ENCODE data around the gene ITGAV. TPM values are rescaled to one million over a fixed set of nuclear protein-coding genes. Genes with fewer than 3 reads are reported as not detected.

The ITGAV gene
- total RNA-seq, 2 experiments from 2014 or later: 2.9 to 3.7 TPM

DNA sequence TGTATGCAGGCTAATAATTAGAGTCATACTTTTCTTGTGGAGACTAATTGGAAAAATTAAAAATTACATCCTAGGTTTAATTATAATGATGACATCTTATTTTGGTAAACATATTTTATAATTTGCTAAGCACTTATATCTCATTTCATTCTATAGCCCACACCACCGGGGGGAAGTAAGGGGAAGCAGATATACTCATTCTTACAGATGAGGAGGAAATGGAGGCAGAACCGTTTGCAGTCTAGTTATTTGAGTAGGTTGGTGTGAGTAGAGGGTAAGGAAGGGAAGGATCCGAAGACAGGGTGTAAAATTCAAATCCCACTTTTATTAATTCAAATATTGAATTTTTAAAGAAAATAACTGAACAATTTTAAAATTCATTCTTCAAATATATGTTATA is 3.7 kb downstream of the ITGAV start:
- H3K36me3 Mint-ChIP-seq (ENCODE audit: low read depth): peaks cover 5% of the 10 kb centered on the region
- CTCF ChIA-PET: no interaction called here
- intact Hi-C loops (cut with DNase I, micrococcal nuclease): loop anchor here in 1 of 2 experiments (10.0 kb wide), 1 partner anchor 89 kb away; no protein-coding TSS in a partner anchor

DNA sequence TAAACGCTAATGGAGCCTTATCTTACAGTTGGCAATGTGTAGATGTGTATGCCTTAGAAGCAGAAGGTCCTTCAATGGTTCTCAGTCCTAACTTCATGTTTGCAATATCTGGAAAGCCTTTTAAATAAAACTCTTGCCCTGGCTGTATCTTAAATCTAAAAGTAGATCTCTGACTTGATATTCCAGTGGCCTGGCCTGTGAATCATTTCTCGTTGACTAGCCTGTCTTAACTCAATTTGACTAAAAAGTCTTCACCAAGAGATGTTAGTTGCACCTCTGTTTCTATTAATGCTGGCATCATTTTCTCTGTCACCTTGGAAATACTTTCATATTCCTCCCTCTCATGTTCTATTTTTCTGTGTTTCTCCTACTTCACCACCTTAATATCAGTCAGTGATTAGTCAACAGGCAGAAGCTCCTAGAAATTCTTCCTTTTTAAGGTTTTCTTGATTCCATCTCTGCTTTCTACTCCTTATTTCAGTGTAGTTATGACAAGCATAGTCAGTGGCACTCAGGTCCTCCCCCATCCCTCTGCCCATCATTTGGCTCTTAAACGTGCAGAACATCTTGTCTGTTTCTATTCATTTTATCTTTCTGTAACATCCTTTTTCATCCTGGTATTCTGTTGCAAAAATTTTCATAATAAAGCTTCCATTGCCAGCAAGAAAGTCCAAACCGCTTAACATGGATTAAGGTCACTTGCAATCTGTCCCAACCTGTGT is 4.3 kb downstream of the ITGAV start:
- Mint-ChIP-seq H3K4me1 (ENCODE audit: low read depth) (peaks cover 36% of the 10 kb centered on the region), H3K9me3 (no peaks in the 10 kb centered on the region), H3K27ac (no peak overlapping the region), H3K4me3 (no peak overlapping the region), H3K27me3 (no peaks in the 10 kb centered on the region), H3K36me3 (ENCODE audit: low read depth) (peaks cover 5% of the 10 kb centered on the region)
- peaks cover 13% of the 10 kb centered on the region for H3K4me1 ChIP-seq (ENCODE audit: insufficient read depth, low read length)
- TF ChIP-seq, protein P1, sequence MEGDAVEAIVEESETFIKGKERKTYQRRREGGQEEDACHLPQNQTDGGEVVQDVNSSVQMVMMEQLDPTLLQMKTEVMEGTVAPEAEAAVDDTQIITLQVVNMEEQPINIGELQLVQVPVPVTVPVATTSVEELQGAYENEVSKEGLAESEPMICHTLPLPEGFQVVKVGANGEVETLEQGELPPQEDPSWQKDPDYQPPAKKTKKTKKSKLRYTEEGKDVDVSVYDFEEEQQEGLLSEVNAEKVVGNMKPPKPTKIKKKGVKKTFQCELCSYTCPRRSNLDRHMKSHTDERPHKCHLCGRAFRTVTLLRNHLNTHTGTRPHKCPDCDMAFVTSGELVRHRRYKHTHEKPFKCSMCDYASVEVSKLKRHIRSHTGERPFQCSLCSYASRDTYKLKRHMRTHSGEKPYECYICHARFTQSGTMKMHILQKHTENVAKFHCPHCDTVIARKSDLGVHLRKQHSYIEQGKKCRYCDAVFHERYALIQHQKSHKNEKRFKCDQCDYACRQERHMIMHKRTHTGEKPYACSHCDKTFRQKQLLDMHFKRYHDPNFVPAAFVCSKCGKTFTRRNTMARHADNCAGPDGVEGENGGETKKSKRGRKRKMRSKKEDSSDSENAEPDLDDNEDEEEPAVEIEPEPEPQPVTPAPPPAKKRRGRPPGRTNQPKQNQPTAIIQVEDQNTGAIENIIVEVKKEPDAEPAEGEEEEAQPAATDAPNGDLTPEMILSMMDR (IDR thresholded peaks at IDR 0.05): no peak
- H3K27me3 ChIP-seq (ENCODE audit: control insufficient read depth in 1 of 2, insufficient read depth in 2 of 2, low read length in 2 of 2): no peaks in the 10 kb centered on the region
- ATAC-seq (ENCODE audit: poor library complexity) (no peak), DNase-seq (no peak)
- POLR2A ChIA-PET: no interaction called here
- H3K4me3 ChIP-seq (ENCODE audit: low read length): no peak overlapping the region
- no peaks in the 10 kb centered on the region for H3K9me3 ChIP-seq (ENCODE audit: control insufficient read depth in 1 of 2, insufficient read depth in 1 of 2, low read length in 2 of 2)
- H3K27ac ChIP-seq (ENCODE audit: low read depth in 1 of 2, low read length in 2 of 2): no peak overlapping the region
- no peaks in the 10 kb centered on the region for H3K36me3 ChIP-seq (ENCODE audit: insufficient read depth, low read length)
- CTCF ChIA-PET: interaction anchor here (1.0 to 2.0 kb wide), 2 partner anchors 11 to 90 kb away, joined by 3 to 5 read pairs; no protein-coding TSS in a partner anchor
- intact Hi-C loops (cut with DNase I, micrococcal nuclease): loop anchor here in 1 of 2 experiments (10.0 kb wide), 1 partner anchor 89 kb away; no protein-coding TSS in a partner anchor

More for the DNA sequence above, 3.7 kb downstream of the ITGAV start:
- POLR2A ChIA-PET: no interaction called here
- Mint-ChIP-seq H3K4me1 (ENCODE audit: low read depth) (peaks cover 39% of the 10 kb centered on the region), H3K27me3 (no peaks in the 10 kb centered on the region), H3K27ac (no peak overlapping the region), H3K4me3 (no peak overlapping the region), H3K9me3 (no peaks in the 10 kb centered on the region)
- no peak for ATAC-seq (ENCODE audit: poor library complexity)
- Histone ChIP-seq H3K4me1 (ENCODE audit: insufficient read depth, low read length) (peaks cover 19% of the 10 kb centered on the region), H3K36me3 (ENCODE audit: insufficient read depth, low read length) (no peaks in the 10 kb centered on the region), H3K27me3 (ENCODE audit: control insufficient read depth in 1 of 2, insufficient read depth in 2 of 2, low read length in 2 of 2) (no peaks in the 10 kb centered on the region), H3K9me3 (ENCODE audit: control insufficient read depth in 1 of 2, insufficient read depth in 1 of 2, low read length in 2 of 2) (no peaks in the 10 kb centered on the region), H3K27ac (ENCODE audit: low read depth in 1 of 2, low read length in 2 of 2) (no peak overlapping the region), H3K4me3 (ENCODE audit: low read length) (no peak overlapping the region)
- TF ChIP-seq, protein P1 (IDR thresholded peaks at IDR 0.05): no peak
- no peak for DNase-seq

GRCh38 chr2:186595219-186595618 is 5.4 kb downstream of the ITGAV start:
- ChIA-PET POLR2A (interaction anchor here (0.9 kb wide), 1 partner anchor 109 kb away, joined by 3 read pairs; the partner anchor contains the start of gene ZC3H15), CTCF (interaction anchor here (1.0 to 2.0 kb wide), 2 partner anchors 12 to 91 kb away, joined by 3 to 5 read pairs; no protein-coding TSS in a partner anchor)
- Mint-ChIP-seq H3K36me3 (ENCODE audit: low read depth) (peaks cover 5% of the 10 kb centered on the region), H3K4me3 (no peak overlapping the region), H3K27ac (no peak overlapping the region), H3K27me3 (no peaks in the 10 kb centered on the region), H3K4me1 (ENCODE audit: low read depth) (peaks cover 33% of the 10 kb centered on the region), H3K9me3 (no peaks in the 10 kb centered on the region)
- H3K27me3 ChIP-seq (ENCODE audit: control insufficient read depth in 1 of 2, insufficient read depth in 2 of 2, low read length in 2 of 2): no peaks in the 10 kb centered on the region
- no peak for ATAC-seq (ENCODE audit: poor library complexity)
- no peak overlapping the region for H3K4me3 ChIP-seq (ENCODE audit: low read length)
- no peaks in the 10 kb centered on the region for H3K36me3 ChIP-seq (ENCODE audit: insufficient read depth, low read length)
- peaks cover 10% of the 10 kb centered on the region for H3K4me1 ChIP-seq (ENCODE audit: insufficient read depth, low read length)
- no peaks in the 10 kb centered on the region for H3K9me3 ChIP-seq (ENCODE audit: control insufficient read depth in 1 of 2, insufficient read depth in 1 of 2, low read length in 2 of 2)
- intact Hi-C loops (cut with DNase I, micrococcal nuclease): loop anchor here in 1 of 2 experiments (10.0 kb wide), 1 partner anchor 90 kb away; no protein-coding TSS in a partner anchor
- H3K27ac ChIP-seq (ENCODE audit: low read depth in 1 of 2, low read length in 2 of 2): no peak overlapping the region
- DNase-seq: no peak
- TF ChIP-seq, protein P1 (IDR thresholded peaks at IDR 0.05): no peak

Measured in CD4-positive, alpha-beta T cell (primary cell).